PC-3 (cell line): ENCODE results near the gene TRABD2A. TPM values are rescaled to one million over a fixed set of nuclear protein-coding genes. Genes with fewer than 3 reads are reported as not detected.

Experiments
- ATAC-seq: fragments of 200-7000 bp; cut with Tn5 transposase; 2 replicates; pipeline ENCODE4 v1.9.1; 2020; ENCODE audit warnings: mild to moderate bottlenecking, moderate library complexity
- BruUV-seq: library from RNA; stranded (reverse); fragments of 400-500 nt; replicated peaks from 2 replicates; lab custom pipeline; 2021; lab: Mats Ljungman, UMichigan
- CTCF ChIA-PET: fragments of 300-600 bp; sonication (Branson Sonifier 250); formaldehyde crosslinking; loops from one replicate; lab custom pipeline; 2022; ENCODE audit warnings: antibody characterized with exemption; lab: Charles Lee
- POLR2A ChIA-PET: fragments of 300-600 bp; sonication (Branson Sonifier 250); formaldehyde crosslinking; loops from one replicate; lab custom pipeline; 2022; ENCODE audit warnings: antibody characterized with exemption; ENCODE audit not compliant: unreplicated experiment; lab: Charles Lee
- DNase-seq: peaks from one replicate; pipeline ENCODE4 v3.0.0-alpha.2; 2015
- H2AFZ ChIP-seq: fragments of 300-600 bp; sonication (generic); 2 replicates; pipeline ENCODE4 v1.6.0; 2016; ENCODE audit warnings: antibody characterized with exemption, low read length
- H3F3A ChIP-seq: fragments of 300-600 bp; sonication (generic); one replicate; pipeline ENCODE4 v1.6.0; 2017; ENCODE audit warnings: antibody characterized with exemption, low read length, control low read depth, mild to moderate bottlenecking; ENCODE audit not compliant: unreplicated experiment
- H3K27ac ChIP-seq: fragments of 300-600 bp; sonication (generic); 2 replicates; pipeline ENCODE4 v1.5.1; 2016; ENCODE audit warnings: mild to moderate bottlenecking, low read length
- H3K27me3 ChIP-seq: fragments of 300-600 bp; sonication (generic); 2 replicates; pipeline ENCODE4 v1.6.1; 2016; ENCODE audit warnings: low read length, mixed read lengths
- H3K36me3 ChIP-seq: fragments of 300-600 bp; sonication (generic); 2 replicates; pipeline ENCODE4 v1.6.1; 2016; ENCODE audit warnings: low read depth, mixed run types, low read length, mixed read lengths
- H3K4me1 ChIP-seq: fragments of 300-600 bp; sonication (generic); 2 replicates; pipeline ENCODE4 v1.5.1; 2016; ENCODE audit warnings: low read length; ENCODE audit not compliant: insufficient read depth
- H3K4me2 ChIP-seq: fragments of 300-600 bp; sonication (generic); 2 replicates; pipeline ENCODE4 v1.6.0; 2016; ENCODE audit warnings: low read length
- H3K4me3 ChIP-seq: fragments of 300-600 bp; sonication (generic); 2 replicates; pipeline ENCODE4 v1.5.1; 2016; ENCODE audit warnings: mild to moderate bottlenecking, low read length, mixed read lengths
- H3K79me2 ChIP-seq: fragments of 300-600 bp; sonication (generic); 2 replicates; pipeline ENCODE4 v1.6.1; 2017; ENCODE audit warnings: low read length, mixed read lengths
- H3K9ac ChIP-seq: fragments of 300-600 bp; sonication (generic); 2 replicates; pipeline ENCODE4 v1.6.0; 2016; ENCODE audit warnings: mild to moderate bottlenecking, low read length
- H3K9me2 ChIP-seq: fragments of 300-600 bp; sonication (generic); replicated peaks from 2 replicates; pipeline ENCODE4 v1.6.1; 2016; ENCODE audit warnings: mixed run types, low read length, mixed read lengths
- H3K9me3 ChIP-seq: fragments of 300-600 bp; sonication (generic); 2 replicates; pipeline ENCODE4 v1.6.1; 2016; ENCODE audit warnings: low read length, mixed read lengths
- H4K20me1 ChIP-seq: fragments of 300-600 bp; sonication (generic); 2 replicates; pipeline ENCODE4 v1.6.1; 2016; ENCODE audit warnings: low read length, mixed read lengths
- EZH2 ChIP-seq: fragments of 300-600 bp; sonication (generic); IDR thresholded peaks from one replicate; pipeline ENCODE4 v1.6.1; 2017; ENCODE audit warnings: antibody characterized with exemption, mild to moderate bottlenecking, low read length; ENCODE audit not compliant: unreplicated experiment
- EZH2phosphoT487 ChIP-seq: fragments of 300-600 bp; sonication (generic); IDR thresholded peaks from 2 replicates; pipeline ENCODE4 v1.6.1; 2018; ENCODE audit warnings: mild to moderate bottlenecking, antibody characterized with exemption, low read length, borderline replicate concordance
- intact Hi-C: fragments of 100-400 bp; cut with micrococcal nuclease; formaldehyde crosslinking; loops from 2 replicates; pipeline ENCODE4 v1.9.0; 2023
- total RNA-seq: library from RNA; depleted of rRNA; stranded (reverse); fragments of >200 nt; gene quantifications from 2 replicates; pipeline ENCODE4 v1.2.3, GENCODE V29; 2014
- TF ChIP-seq, protein P1 (sequence below): fragments of 300-600 bp; sonication (generic); conservative IDR thresholded peaks from 2 replicates; pipeline ENCODE4 v1.5.1; 2017; ENCODE audit warnings: antibody characterized with exemption, low read depth, mild to moderate bottlenecking, low read length

The TRABD2A gene
- total RNA-seq, 1 experiment from 2014 or later, result 2.0 TPM

GRCh38 chr2:84901593-84902120 is 20.8 kb upstream of the TRABD2A start:
- ATAC-seq, result no peak
- CTCF ChIA-PET, result no interaction called here
- H3K9ac ChIP-seq, result no peak overlapping the region
- H3K27ac ChIP-seq, result no peak overlapping the region
- no peaks in the 10 kb centered on the region for H3K9me3 ChIP-seq
- no peaks in the 10 kb centered on the region for H3K9me2 ChIP-seq
- peaks cover 12% of the 10 kb centered on the region for H3K79me2 ChIP-seq
- peaks cover 15% of the 10 kb centered on the region for H3K4me1 ChIP-seq
- no peak overlapping the region for H2AFZ ChIP-seq
- H3F3A ChIP-seq, result no peaks in the 10 kb centered on the region
- POLR2A ChIA-PET, result no interaction called here
- H3K36me3 ChIP-seq, result peaks cover 8% of the 10 kb centered on the region
- no TSS peak for BruUV-seq
- peaks cover 10% of the 10 kb centered on the region for H4K20me1 ChIP-seq
- TF ChIP-seq EZH2phosphoT487 (no peak), EZH2 (no peak)
- TF ChIP-seq, protein P1, sequence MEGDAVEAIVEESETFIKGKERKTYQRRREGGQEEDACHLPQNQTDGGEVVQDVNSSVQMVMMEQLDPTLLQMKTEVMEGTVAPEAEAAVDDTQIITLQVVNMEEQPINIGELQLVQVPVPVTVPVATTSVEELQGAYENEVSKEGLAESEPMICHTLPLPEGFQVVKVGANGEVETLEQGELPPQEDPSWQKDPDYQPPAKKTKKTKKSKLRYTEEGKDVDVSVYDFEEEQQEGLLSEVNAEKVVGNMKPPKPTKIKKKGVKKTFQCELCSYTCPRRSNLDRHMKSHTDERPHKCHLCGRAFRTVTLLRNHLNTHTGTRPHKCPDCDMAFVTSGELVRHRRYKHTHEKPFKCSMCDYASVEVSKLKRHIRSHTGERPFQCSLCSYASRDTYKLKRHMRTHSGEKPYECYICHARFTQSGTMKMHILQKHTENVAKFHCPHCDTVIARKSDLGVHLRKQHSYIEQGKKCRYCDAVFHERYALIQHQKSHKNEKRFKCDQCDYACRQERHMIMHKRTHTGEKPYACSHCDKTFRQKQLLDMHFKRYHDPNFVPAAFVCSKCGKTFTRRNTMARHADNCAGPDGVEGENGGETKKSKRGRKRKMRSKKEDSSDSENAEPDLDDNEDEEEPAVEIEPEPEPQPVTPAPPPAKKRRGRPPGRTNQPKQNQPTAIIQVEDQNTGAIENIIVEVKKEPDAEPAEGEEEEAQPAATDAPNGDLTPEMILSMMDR, result no peak
- intact Hi-C loops, result no loop called here
- DNase-seq, result no peak
- no peak overlapping the region for H3K4me2 ChIP-seq
- H3K4me3 ChIP-seq, result no peak overlapping the region
- H3K27me3 ChIP-seq, result no peaks in the 10 kb centered on the region

- ChIA-PET POLR2A (no interaction called here), CTCF (no interaction called here)
- ATAC-seq, result no peak
- no TSS peak for BruUV-seq
- Histone ChIP-seq H3K9me2 (no peaks in the 10 kb centered on the region), H4K20me1 (peaks cover 3% of the 10 kb centered on the region), H3K4me3 (no peak overlapping the region), H3K4me2 (no peak overlapping the region), H3F3A (no peaks in the 10 kb centered on the region), H3K79me2 (peaks cover 5% of the 10 kb centered on the region), H3K9ac (no peak overlapping the region), H2AFZ (no peak overlapping the region), H3K4me1 (peaks cover 13% of the 10 kb centered on the region), H3K9me3 (no peaks in the 10 kb centered on the region), H3K27me3 (no peaks in the 10 kb centered on the region), H3K27ac (no peak overlapping the region), H3K36me3 (peaks cover 1% of the 10 kb centered on the region)
- DNase-seq, result no peak
- intact Hi-C loops, result no loop called here
- TF ChIP-seq, protein P1, result no peak
- TF ChIP-seq EZH2phosphoT487, result no peak
- no peak for TF ChIP-seq EZH2
Measured at GRCh38 chr2:84900971-84901370, 20.1 kb upstream of the TRABD2A start.

DNA sequence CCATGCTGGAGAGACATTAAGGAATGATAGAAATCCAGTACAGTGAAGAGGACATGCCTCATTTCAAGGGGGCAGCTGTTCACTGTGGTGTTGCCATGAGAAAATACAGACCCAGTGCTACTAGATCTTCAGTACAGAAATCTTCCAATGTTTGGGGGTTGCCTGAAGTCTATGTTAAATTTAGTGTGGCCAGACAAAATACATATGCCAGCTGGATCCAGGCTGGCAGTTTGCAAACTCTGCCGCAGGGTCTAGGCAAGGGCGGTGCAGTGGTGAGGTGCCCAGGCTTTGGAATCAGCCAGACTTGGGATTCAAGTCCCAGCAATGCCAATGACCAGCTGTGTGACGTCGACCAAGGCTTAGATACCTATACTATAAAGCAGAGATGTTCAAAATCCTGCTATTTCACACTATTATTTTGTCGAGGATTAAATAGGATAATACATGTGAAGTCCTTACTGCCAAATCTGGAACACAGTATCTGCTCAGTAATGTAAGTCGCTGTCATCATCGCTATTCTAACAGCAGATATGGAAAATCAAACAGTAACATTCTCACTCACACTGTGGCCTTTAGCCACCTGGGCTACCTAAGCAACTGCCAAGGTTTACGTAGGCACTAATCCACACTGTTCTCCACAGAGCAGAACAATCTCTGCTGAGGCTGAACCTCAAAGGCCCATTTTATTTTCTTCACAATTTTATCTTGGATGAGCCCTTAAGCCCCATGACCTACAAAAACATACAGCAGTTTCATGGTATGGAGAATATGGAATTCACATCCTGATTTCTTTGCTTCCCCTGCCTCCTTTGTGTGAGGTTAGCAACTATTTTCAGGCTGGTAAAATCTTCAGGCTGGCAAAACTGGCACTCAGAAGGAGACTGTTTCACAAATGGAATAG is 18.7 kb upstream of the TRABD2A start:
- no peak overlapping the region for H3K27ac ChIP-seq
- intact Hi-C loops, result no loop called here
- no peak overlapping the region for H3K4me2 ChIP-seq
- no peak overlapping the region for H3K4me3 ChIP-seq
- no peak overlapping the region for H3K9ac ChIP-seq
- H3K36me3 ChIP-seq, result no peaks in the 10 kb centered on the region
- no TSS peak for BruUV-seq
- CTCF ChIA-PET, result no interaction called here
- TF ChIP-seq EZH2phosphoT487, result no peak
- TF ChIP-seq, protein P1, result no peak
- no peak for TF ChIP-seq EZH2
- H3K4me1 ChIP-seq, result peaks cover 13% of the 10 kb centered on the region
- no peaks in the 10 kb centered on the region for H3K79me2 ChIP-seq
- H3F3A ChIP-seq, result no peaks in the 10 kb centered on the region
- ATAC-seq, result no peak
- H3K27me3 ChIP-seq, result no peaks in the 10 kb centered on the region
- H3K9me3 ChIP-seq, result no peaks in the 10 kb centered on the region
- no peak for DNase-seq
- POLR2A ChIA-PET, result no interaction called here
- H2AFZ ChIP-seq, result no peak overlapping the region
- no peaks in the 10 kb centered on the region for H4K20me1 ChIP-seq
- H3K9me2 ChIP-seq, result no peaks in the 10 kb centered on the region
